Epithelial cell of esophagus (primary cell): Measurements from ENCODE around the gene MS4A13.
A peak's percentile ranks its signal among the peaks of the same experiment; 100 is the strongest.

Source experiments
- DNase-seq: peaks from one replicate; pipeline ENCODE4 v3.0.0; 2010; ENCODE audit warnings: low read depth
- H3K4me3 ChIP-seq: 2 replicates; pipeline ENCODE4 v1.5.1; 2011; ENCODE audit warnings: mild to moderate bottlenecking, low read length, control low read depth
- CTCF ChIP-seq: IDR thresholded peaks from 2 replicates; pipeline ENCODE4 v1.5.1; 2011; ENCODE audit warnings: low read depth, mild to moderate bottlenecking, low read length, control low read depth, inconsistent platforms; ENCODE audit not compliant: insufficient read depth; ENCODE audit errors: missing control alignments

Gene MS4A13

GRCh38 chr11:60544077-60544476 lies 28.9 kb downstream of the MS4A13 start:
- H3K4me3 ChIP-seq, result no peak overlapping the region
- no peak for DNase-seq
- TF ChIP-seq CTCF, result no peak

GRCh38 chr11:60561254-60561653 lies 46.1 kb downstream of the MS4A13 start:
- H3K4me3 ChIP-seq, result no peak overlapping the region
- DNase-seq, result no peak
- TF ChIP-seq CTCF, result no peak

- TF ChIP-seq CTCF, result no peak
- peak; percentile 57 for DNase-seq
- H3K4me3 ChIP-seq, result no peak overlapping the region
Observed at GRCh38 chr11:60563553-60564235, 48.5 kb downstream of the MS4A13 start.

- H3K4me3 ChIP-seq, result no peak overlapping the region
- no peak for DNase-seq
- no peak for TF ChIP-seq CTCF
Observed at GRCh38 chr11:60566776-60567175, 51.6 kb downstream of the MS4A13 start.

- TF ChIP-seq CTCF, result no peak
- DNase-seq, result no peak
- no peak overlapping the region for H3K4me3 ChIP-seq
Observed at GRCh38 chr11:60570970-60571369, 55.8 kb downstream of the MS4A13 start.

- TF ChIP-seq CTCF, result no peak
- H3K4me3 ChIP-seq, result no peak overlapping the region
- DNase-seq, result no peak
Observed at GRCh38 chr11:60589611-60590010, 74.4 kb downstream of the MS4A13 start.
